SU-DHL-6 (cell line): Measurements from ENCODE around the gene ZBTB2.

Experiments used
- H2AFZ ChIP-seq: fragments of 200-600 bp; sonication (generic); 2 replicates; pipeline ENCODE4 v1.6.1; 2014; ENCODE audit warnings: low read depth, mild to moderate bottlenecking, moderate library complexity, mixed read lengths, antibody characterized with exemption, low read length; ENCODE audit not compliant: severe bottlenecking
- H3F3A ChIP-seq: fragments of 200-600 bp; shearing (Covaris generic); 2 replicates; pipeline ENCODE4 v1.6.0; 2016; ENCODE audit warnings: antibody characterized with exemption, mild to moderate bottlenecking; ENCODE audit not compliant: insufficient read depth
- H3K27ac ChIP-seq: fragments of 200-600 bp; sonication (generic); 2 replicates; pipeline ENCODE4 v1.5.1; 2016; ENCODE audit warnings: low read depth, mild to moderate bottlenecking, low read length, moderate library complexity, mixed read lengths
- H3K27me3 ChIP-seq: fragments of 200-600 bp; sonication (generic), shearing (Covaris generic); 2 replicates; pipeline ENCODE4 v1.6.0; 2014; ENCODE audit warnings: mild to moderate bottlenecking, low read length
- H3K36me3 ChIP-seq: fragments of 200-600 bp; sonication (generic); 2 replicates; pipeline ENCODE4 v1.6.1; 2014; ENCODE audit warnings: mild to moderate bottlenecking, low read length, mixed read lengths
- H3K4me2 ChIP-seq: fragments of 300-600, 200-600 bp; shearing (Covaris generic), sonication (generic); 2 replicates; pipeline ENCODE4 v1.6.0; 2014; ENCODE audit warnings: low read length, low read depth, mild to moderate bottlenecking; ENCODE audit not compliant: poor library complexity, severe bottlenecking
- H3K4me3 ChIP-seq: fragments of 200-600 bp; sonication (generic); 2 replicates; pipeline ENCODE4 v1.5.1; 2014; ENCODE audit warnings: antibody characterized with exemption, low read length, mild to moderate bottlenecking, mixed read lengths; ENCODE audit not compliant: insufficient read depth, poor library complexity, severe bottlenecking
- H3K79me2 ChIP-seq: fragments of 200-600 bp; sonication (generic); 2 replicates; pipeline ENCODE4 v1.6.1; 2014; ENCODE audit warnings: mild to moderate bottlenecking, low read length, moderate library complexity; ENCODE audit not compliant: insufficient read depth
- H3K9ac ChIP-seq: fragments of 200-600 bp; sonication (generic); 2 replicates; pipeline ENCODE4 v1.7.0; 2014; ENCODE audit warnings: mild to moderate bottlenecking, low read length
- H3K9me2 ChIP-seq: fragments of 200-600 bp; sonication (generic); replicated peaks from 2 replicates; pipeline ENCODE4 v1.6.1; 2014; ENCODE audit warnings: low read length; ENCODE audit not compliant: insufficient read depth
- H3K9me3 ChIP-seq: fragments of 200-600 bp; sonication (generic); 2 replicates; pipeline ENCODE4 v1.6.1; 2014; ENCODE audit warnings: low read length, mixed read lengths; ENCODE audit not compliant: insufficient read depth
- H4K20me1 ChIP-seq: fragments of 200-600 bp; sonication (generic); 2 replicates; pipeline ENCODE4 v1.6.1; 2014; ENCODE audit warnings: low read depth, mild to moderate bottlenecking, antibody characterized with exemption, low read length, moderate library complexity, mixed read lengths
- EZH2phosphoT487 ChIP-seq: fragments of 200-600 bp; sonication (generic), shearing (Covaris generic); conservative IDR thresholded peaks from 2 replicates; pipeline ENCODE4 v1.6.1; 2018; ENCODE audit warnings: mild to moderate bottlenecking, antibody characterized with exemption, low read length, moderate library complexity, mixed read lengths
- TF ChIP-seq, protein P1 (sequence below): fragments of 200-600 bp; sonication (generic); IDR thresholded peaks from one replicate; pipeline ENCODE4 v1.5.1; 2017; ENCODE audit warnings: antibody characterized with exemption, mild to moderate bottlenecking, low read length, moderate library complexity; ENCODE audit not compliant: insufficient read depth, poor library complexity, severe bottlenecking

ZBTB2 gene

GRCh38 chr6:151326116-151326825 is 65.1 kb downstream of the ZBTB2 start:
- H3K9me2 ChIP-seq, result no peaks in the 10 kb centered on the region
- no peak overlapping the region for H3K9ac ChIP-seq
- H2AFZ ChIP-seq, result peak overlapping the region; percentile 26
- H3K27me3 ChIP-seq, result no peaks in the 10 kb centered on the region
- no peaks in the 10 kb centered on the region for H3F3A ChIP-seq
- H3K27ac ChIP-seq, result no peak overlapping the region
- no peaks in the 10 kb centered on the region for H3K9me3 ChIP-seq
- H3K36me3 ChIP-seq, result no peaks in the 10 kb centered on the region
- H3K79me2 ChIP-seq, result no peaks in the 10 kb centered on the region
- no peak overlapping the region for H3K4me2 ChIP-seq
- H4K20me1 ChIP-seq, result no peaks in the 10 kb centered on the region
- H3K4me3 ChIP-seq, result no peak overlapping the region
- no peak for TF ChIP-seq EZH2phosphoT487
- TF ChIP-seq, protein P1, sequence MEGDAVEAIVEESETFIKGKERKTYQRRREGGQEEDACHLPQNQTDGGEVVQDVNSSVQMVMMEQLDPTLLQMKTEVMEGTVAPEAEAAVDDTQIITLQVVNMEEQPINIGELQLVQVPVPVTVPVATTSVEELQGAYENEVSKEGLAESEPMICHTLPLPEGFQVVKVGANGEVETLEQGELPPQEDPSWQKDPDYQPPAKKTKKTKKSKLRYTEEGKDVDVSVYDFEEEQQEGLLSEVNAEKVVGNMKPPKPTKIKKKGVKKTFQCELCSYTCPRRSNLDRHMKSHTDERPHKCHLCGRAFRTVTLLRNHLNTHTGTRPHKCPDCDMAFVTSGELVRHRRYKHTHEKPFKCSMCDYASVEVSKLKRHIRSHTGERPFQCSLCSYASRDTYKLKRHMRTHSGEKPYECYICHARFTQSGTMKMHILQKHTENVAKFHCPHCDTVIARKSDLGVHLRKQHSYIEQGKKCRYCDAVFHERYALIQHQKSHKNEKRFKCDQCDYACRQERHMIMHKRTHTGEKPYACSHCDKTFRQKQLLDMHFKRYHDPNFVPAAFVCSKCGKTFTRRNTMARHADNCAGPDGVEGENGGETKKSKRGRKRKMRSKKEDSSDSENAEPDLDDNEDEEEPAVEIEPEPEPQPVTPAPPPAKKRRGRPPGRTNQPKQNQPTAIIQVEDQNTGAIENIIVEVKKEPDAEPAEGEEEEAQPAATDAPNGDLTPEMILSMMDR, result no peak

- H3K36me3 ChIP-seq, result no peaks in the 10 kb centered on the region
- no peaks in the 10 kb centered on the region for H3K9me2 ChIP-seq
- H3K27me3 ChIP-seq, result no peaks in the 10 kb centered on the region
- no peaks in the 10 kb centered on the region for H3F3A ChIP-seq
- no peaks in the 10 kb centered on the region for H3K9me3 ChIP-seq
- no peak overlapping the region for H3K9ac ChIP-seq
- TF ChIP-seq EZH2phosphoT487, result no peak
- TF ChIP-seq, protein P1, result no peak
- H3K4me3 ChIP-seq, result no peak overlapping the region
- H3K27ac ChIP-seq, result no peak overlapping the region
- H3K79me2 ChIP-seq, result no peaks in the 10 kb centered on the region
- H3K4me2 ChIP-seq, result no peak overlapping the region
- peak overlapping the region; percentile 26 for H2AFZ ChIP-seq
- no peaks in the 10 kb centered on the region for H4K20me1 ChIP-seq
These were observed 66.0 kb downstream of the ZBTB2 start for GRCh38 chr6:151325075-151326050.

- H3F3A ChIP-seq, result no peaks in the 10 kb centered on the region
These were observed 66.9 kb downstream of the ZBTB2 start for GRCh38 chr6:151324488-151324825.

More at GRCh38 chr6:151324488-151324825, 66.9 kb downstream of the ZBTB2 start:
- H3K9me2 ChIP-seq, result no peaks in the 10 kb centered on the region
- no peak overlapping the region for H3K9ac ChIP-seq
- H3K4me3 ChIP-seq, result no peak overlapping the region
- no peak overlapping the region for H3K4me2 ChIP-seq
- TF ChIP-seq, protein P1, result no peak
- no peak for TF ChIP-seq EZH2phosphoT487
- H3K36me3 ChIP-seq, result no peaks in the 10 kb centered on the region
- no peak overlapping the region for H3K27ac ChIP-seq
- H3K27me3 ChIP-seq, result no peaks in the 10 kb centered on the region
- H3K9me3 ChIP-seq, result no peaks in the 10 kb centered on the region
- no peaks in the 10 kb centered on the region for H3K79me2 ChIP-seq
- H2AFZ ChIP-seq, result no peak overlapping the region
- no peaks in the 10 kb centered on the region for H4K20me1 ChIP-seq
